Right renal pelvis (tissue), 4 donors: Measurements from ENCODE around the gene NFATC2. TPM values are rescaled to one million over a fixed set of nuclear protein-coding genes. Genes with fewer than 3 reads are reported as not detected.

ENCODE experiments used
- DNase-seq, 4 donors: peaks; one replicate each; pipeline ENCODE4 v3.0.0-alpha.2; 2013; ENCODE audit warnings: low read depth in 4 of 4, low spot score in 3 of 4, missing footprints in 1 of 4
- polyA plus RNA-seq, 4 donors: library from polyadenylated mRNA; unstranded; fragments of 120-200 nt; gene quantifications; one replicate each; pipeline ENCODE4 v1.2.1, GENCODE V29; 2013; ENCODE audit not compliant: insufficient read length in 4 of 4

The NFATC2 gene
- polyA plus RNA-seq, 4 donors, result 1.7 to 2.7 (median 1.7) TPM

- DNase-seq, result no peak
Observed at GRCh38 chr20:51498765-51499540, 43.6 kb downstream of the NFATC2 start.

GRCh38 chr20:51497542-51498467 lies 44.7 kb downstream of the NFATC2 start:
- DNase-seq, result no peak

- no peak for DNase-seq
Observed at GRCh38 chr20:51496964-51497363, 45.6 kb downstream of the NFATC2 start.

- DNase-seq, result no peak
Observed at GRCh38 chr20:51495921-51496545, 46.5 kb downstream of the NFATC2 start.

GRCh38 chr20:51495291-51495690 lies 47.2 kb downstream of the NFATC2 start:
- DNase-seq, result no peak

- DNase-seq, result no peak
Observed at GRCh38 chr20:51494241-51495110, 48.0 kb downstream of the NFATC2 start.

GRCh38 chr20:51493346-51493791 lies 49.1 kb downstream of the NFATC2 start:
- DNase-seq, result no peak

GRCh38 chr20:51492167-51493092 lies 50.1 kb downstream of the NFATC2 start:
- peak in 1 of 4 donors; percentile 23 for DNase-seq

GRCh38 chr20:51491393-51491792 lies 51.1 kb downstream of the NFATC2 start:
- DNase-seq, result no peak

- no peak for DNase-seq
Observed at GRCh38 chr20:51490635-51491034, 51.9 kb downstream of the NFATC2 start.

- DNase-seq, result no peak
Observed at GRCh38 chr20:51489611-51490010, 52.9 kb downstream of the NFATC2 start.

GRCh38 chr20:51488331-51488730 lies 54.2 kb downstream of the NFATC2 start:
- no peak for DNase-seq

GRCh38 chr20:51487565-51488268 lies 54.8 kb downstream of the NFATC2 start:
- no peak for DNase-seq

- DNase-seq, result no peak
Observed at GRCh38 chr20:51487076-51487475, 55.4 kb downstream of the NFATC2 start.

GRCh38 chr20:51486197-51487005 lies 56.1 kb downstream of the NFATC2 start:
- no peak for DNase-seq

GRCh38 chr20:51484831-51485230 lies 57.7 kb downstream of the NFATC2 start:
- DNase-seq, result no peak

GRCh38 chr20:51484141-51484815 lies 58.2 kb downstream of the NFATC2 start:
- DNase-seq, result no peak
